ENCODE results near the gene TXNDC12. TPM values are rescaled to one million over a fixed set of nuclear protein-coding genes. Genes with fewer than 3 reads are reported as not detected.

The TXNDC12 gene
- total RNA-seq, 4 donors from 2014 or later: 31.5 to 44.9 (median 36.1) TPM

- TF ChIP-seq, protein P1, sequence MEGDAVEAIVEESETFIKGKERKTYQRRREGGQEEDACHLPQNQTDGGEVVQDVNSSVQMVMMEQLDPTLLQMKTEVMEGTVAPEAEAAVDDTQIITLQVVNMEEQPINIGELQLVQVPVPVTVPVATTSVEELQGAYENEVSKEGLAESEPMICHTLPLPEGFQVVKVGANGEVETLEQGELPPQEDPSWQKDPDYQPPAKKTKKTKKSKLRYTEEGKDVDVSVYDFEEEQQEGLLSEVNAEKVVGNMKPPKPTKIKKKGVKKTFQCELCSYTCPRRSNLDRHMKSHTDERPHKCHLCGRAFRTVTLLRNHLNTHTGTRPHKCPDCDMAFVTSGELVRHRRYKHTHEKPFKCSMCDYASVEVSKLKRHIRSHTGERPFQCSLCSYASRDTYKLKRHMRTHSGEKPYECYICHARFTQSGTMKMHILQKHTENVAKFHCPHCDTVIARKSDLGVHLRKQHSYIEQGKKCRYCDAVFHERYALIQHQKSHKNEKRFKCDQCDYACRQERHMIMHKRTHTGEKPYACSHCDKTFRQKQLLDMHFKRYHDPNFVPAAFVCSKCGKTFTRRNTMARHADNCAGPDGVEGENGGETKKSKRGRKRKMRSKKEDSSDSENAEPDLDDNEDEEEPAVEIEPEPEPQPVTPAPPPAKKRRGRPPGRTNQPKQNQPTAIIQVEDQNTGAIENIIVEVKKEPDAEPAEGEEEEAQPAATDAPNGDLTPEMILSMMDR (IDR thresholded peaks at IDR 0.05; ENCODE audit: low read depth): no peak
Observed at GRCh38 chr1:51997974-51998382, 57.0 kb downstream of the TXNDC12 start.

DNA sequence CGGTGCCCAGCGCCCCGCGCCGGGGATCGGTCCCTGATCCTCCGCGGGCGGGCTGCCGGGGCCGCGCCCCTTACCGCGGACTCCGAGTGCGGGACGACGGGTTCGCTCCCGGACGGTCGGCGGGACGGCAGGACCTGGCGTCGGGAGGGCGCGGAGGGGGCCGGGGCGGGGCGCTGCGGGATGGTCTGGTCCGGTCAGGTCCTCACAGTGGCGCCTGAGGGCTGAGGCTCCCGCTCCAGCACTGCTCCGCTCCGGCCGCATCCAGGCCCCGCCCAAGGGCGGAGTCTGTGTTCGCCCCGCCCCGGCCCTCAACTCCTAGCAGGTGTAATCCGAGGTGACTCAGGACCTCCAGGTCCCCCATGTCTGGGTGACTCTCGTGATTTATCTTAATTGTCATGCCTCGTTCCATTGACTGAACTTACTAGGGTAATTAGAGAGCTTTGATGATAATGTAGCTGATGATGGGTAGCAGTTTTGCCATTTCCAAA is 64.5 kb downstream of the TXNDC12 start, which contains the start of gene RAB3B:
TSS of gene RAB3B (minus strand) at position 223 of the 488 bp plus-strand sequence. CDS start 13,583 bp downstream, outside the sequence.
- TF ChIP-seq, protein P1 (IDR thresholded peaks at IDR 0.05; ENCODE audit: low read depth): no peak

DNA sequence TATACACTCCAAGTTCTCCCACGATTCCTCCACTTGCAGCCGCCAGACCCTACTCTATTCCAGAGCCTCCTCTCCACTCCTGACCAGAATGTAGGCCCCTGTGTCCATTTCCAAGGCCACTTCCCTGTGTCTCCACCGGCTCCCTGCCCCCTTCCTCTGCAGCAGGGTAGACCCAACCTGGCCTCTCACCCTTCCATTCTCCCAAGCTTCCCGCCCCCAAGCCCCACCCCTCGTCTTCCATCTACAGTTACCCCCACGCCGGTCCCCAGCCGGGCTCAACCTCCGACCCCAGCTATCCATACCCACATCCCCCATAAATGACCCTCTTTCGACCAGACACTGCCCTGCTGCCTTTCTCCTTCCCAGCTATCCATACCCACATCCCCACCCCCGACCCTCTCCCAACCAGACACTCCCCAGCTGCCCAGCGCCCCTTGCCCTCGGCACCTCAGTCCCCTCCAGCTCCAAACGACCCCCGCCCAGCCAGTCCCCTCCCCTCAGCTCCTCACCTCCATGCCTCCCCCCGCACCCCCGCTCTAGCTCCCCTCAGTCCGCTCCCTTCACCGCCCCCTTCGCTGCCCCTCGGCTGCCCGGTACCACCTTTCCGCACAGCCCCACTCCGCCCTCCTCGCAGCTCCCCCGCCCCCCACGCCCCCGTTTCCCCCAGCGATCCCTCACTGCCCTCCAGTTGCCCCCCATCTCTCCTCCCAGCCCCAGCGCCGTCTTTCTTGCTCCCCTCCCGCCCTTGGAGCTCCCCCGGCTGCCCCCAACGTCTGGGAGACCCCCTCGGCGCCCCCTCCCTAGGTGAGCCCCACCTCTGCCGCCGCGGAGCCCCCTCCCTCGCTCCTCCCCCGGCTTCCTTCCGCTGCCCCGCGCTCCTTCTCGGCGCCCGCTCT is 65.2 kb downstream of the TXNDC12 start:
- TF ChIP-seq, protein P1 (IDR thresholded peaks at IDR 0.05; ENCODE audit: low read depth): no peak

- TF ChIP-seq, protein P1 (IDR thresholded peaks at IDR 0.05; ENCODE audit: low read depth): no peak
Observed at GRCh38 chr1:51988254-51988653, 66.7 kb downstream of the TXNDC12 start.

DNA sequence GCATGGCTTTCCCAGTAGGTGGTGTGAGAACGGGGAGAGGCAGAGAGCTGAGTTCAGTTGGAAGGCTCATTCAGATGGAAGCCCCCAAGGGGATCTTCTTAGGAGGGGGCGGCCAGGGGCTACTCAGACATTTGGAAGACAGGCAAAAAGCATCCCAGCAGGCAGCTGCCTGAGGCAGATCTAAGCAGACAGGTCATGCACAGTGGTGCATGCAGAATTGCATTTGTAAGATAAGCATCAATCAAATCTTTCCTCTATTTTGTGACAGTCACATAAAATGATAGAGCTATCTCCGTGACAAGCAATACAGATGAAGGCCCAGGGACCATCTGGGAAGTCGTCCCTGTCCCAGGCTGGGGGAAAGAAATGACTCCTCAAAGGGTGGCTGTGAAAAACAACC is 68.3 kb downstream of the TXNDC12 start:
- TF ChIP-seq, protein P1 (IDR thresholded peaks at IDR 0.05; ENCODE audit: low read depth): no peak

DNA sequence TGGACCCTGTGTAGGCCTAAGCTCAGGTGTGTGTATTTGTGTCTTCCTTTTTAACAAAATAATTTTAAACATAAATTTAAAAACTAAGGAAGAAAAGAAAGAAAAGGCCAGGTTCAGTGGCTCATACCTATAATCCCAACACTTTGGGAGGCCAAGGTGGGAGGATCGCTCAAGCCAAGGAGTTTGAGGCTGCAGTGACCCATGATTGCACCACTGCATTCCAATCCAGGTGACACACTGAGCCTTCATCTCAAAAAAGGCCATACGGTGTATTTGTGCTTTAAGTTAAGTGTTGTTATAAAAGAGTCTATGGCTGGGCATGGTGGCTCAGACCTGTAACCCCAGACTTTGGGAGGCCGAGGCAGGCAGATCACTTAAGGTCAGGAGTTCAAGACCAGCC is 72.8 kb downstream of the TXNDC12 start:
- TF ChIP-seq, protein P1 (IDR thresholded peaks at IDR 0.05; ENCODE audit: low read depth): no peak

DNA sequence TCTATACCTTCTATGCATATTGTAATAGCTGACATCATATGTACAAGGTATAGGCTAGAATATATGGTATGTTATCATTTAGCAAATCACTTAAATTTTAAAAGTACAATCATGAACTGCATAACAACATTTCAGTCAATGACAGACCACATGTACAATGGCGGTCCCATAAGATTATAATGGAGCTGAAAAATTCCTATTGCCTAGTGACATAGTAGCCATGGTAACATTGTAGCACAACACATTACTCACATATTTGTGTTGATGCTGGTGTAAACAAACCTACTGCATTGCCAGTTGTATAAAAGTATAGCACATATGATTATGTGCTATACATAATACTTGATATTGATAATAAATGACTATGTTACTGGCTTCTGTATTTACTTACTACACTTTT is 73.4 kb downstream of the TXNDC12 start:
- TF ChIP-seq, protein P1 (IDR thresholded peaks at IDR 0.05; ENCODE audit: low read depth): no peak
